HG03159 (cell line): ENCODE data around the gene PFKM.
"Not testable (repeated sequence)": the region's sequence is repeated elsewhere in the genome, so short reads cannot be mapped to it uniquely, and the experiment has no call there.

ENCODE experiments used
- ATAC-seq: cut with Tn5 transposase; IDR thresholded peaks from one replicate; pipeline ENCODE4 v1.9.1; 2021; ENCODE audit warnings: mild to moderate bottlenecking, moderate library complexity; ENCODE audit not compliant: unreplicated experiment

PFKM gene

GRCh38 chr12:48155786-48156185 is 36.6 kb downstream of the PFKM start:
- not testable (repeated sequence) for ATAC-seq

- ATAC-seq = no peak
Observed at GRCh38 chr12:48156652-48157017, 37.5 kb downstream of the PFKM start.

GRCh38 chr12:48157018-48157888 is 38.1 kb downstream of the PFKM start, which contains the start of gene ASB8:
Gene ASB8, minus strand, starts transcription at chr12:48157515. Its CDS starts 4,019 bp downstream, at chr12:48153496.
- ATAC-seq = peak; percentile 86

- ATAC-seq = no peak
Observed at GRCh38 chr12:48157889-48158370, 38.8 kb downstream of the PFKM start.

GRCh38 chr12:48160046-48160445 is 40.9 kb downstream of the PFKM start:
- ATAC-seq = no peak

GRCh38 chr12:48160807-48161206 is 41.6 kb downstream of the PFKM start:
- ATAC-seq = no peak

GRCh38 chr12:48163150-48163747 is 44.1 kb downstream of the PFKM start:
- ATAC-seq = no peak

- ATAC-seq = no peak
Observed at GRCh38 chr12:48164451-48164850, 45.3 kb downstream of the PFKM start.

- no peak for ATAC-seq
Observed at GRCh38 chr12:48165089-48165981, 46.2 kb downstream of the PFKM start.

GRCh38 chr12:48169011-48169410 is 49.8 kb downstream of the PFKM start:
- ATAC-seq = no peak

GRCh38 chr12:48175613-48176416 is 56.7 kb downstream of the PFKM start:
- ATAC-seq = no peak

- ATAC-seq = no peak
Observed at GRCh38 chr12:48176417-48176751, 57.2 kb downstream of the PFKM start.

GRCh38 chr12:48177982-48178381 is 58.8 kb downstream of the PFKM start:
- no peak for ATAC-seq

- ATAC-seq = no peak
Observed at GRCh38 chr12:48179466-48179865, 60.3 kb downstream of the PFKM start.

GRCh38 chr12:48180424-48180823 is 61.3 kb downstream of the PFKM start:
- ATAC-seq = no peak

GRCh38 chr12:48180857-48181495 is 61.8 kb downstream of the PFKM start:
- ATAC-seq = no peak

GRCh38 chr12:48182631-48183030 is 63.5 kb downstream of the PFKM start:
- peak; percentile 7 for ATAC-seq

GRCh38 chr12:48183091-48183875 is 64.1 kb downstream of the PFKM start, which contains the start of gene CCDC184:
Gene CCDC184, plus strand, starts transcription at chr12:48183644. Its CDS starts 479 bp downstream, at chr12:48184123.
- ATAC-seq = peak; percentile 60
